NCI-H524 (cell line): Measurements from ENCODE around the gene SSR2.
"Not testable (repeated sequence)": the region's sequence is repeated elsewhere in the genome, so short reads cannot be mapped to it uniquely, and the experiment has no call there.

Experiments
- DNase-seq, 2 experiments: peaks; one replicate each; lab custom pipeline; 2025; lab: John Stamatoyannopoulos, UW

SSR2 gene

DNA sequence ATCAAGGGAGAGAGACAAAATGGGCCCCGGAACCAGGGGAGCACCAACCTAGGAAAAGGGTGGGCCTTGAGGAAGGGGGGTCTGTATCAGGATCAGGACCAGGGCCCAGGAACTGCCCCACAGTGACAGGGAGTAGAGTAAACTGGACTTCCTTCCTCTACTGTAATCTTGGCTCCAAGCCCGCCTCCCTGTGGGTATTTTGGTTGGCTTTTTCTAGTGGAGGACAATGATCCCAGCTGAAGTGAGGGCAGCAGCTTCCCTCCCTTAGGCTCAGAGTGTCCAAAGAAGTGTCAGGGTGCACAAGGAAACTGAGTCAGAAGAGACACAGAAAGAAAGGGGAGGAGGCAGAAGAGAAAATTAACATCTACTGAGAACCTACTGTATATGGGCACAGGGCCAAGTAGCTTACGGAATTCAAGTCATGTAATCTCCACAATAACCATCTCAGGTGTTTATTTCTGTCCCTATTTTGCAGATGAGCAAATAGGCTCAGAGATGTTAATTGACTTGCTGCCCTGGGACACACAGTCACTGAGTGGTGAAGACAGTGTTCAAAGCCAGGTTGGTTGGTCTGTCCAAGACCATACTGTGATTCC lies 28.0 kb upstream of the SSR2 start:
- no peak for DNase-seq

DNA sequence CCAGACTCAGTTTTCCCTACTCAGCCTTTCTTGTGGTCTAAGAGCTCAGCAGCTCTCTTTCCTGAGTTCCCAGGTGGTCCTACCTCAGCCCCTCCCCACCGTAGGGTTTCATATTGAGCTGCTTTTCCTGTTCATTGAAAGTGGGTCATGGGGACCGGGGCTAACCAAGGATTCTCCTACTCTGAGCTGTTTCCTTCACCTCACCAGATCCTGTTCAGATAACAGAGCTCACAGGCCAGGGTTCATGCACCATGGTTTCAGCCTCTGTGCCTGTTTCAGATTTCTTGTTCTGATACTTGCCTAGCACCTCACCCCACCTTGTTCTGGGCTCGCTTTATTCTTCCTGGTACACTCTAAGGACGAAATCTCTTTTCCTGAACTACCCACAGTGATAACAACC lies 24.3 kb upstream of the SSR2 start:
- no peak for DNase-seq

GRCh38 chr1:156042828-156043227 lies 22.1 kb upstream of the SSR2 start:
- DNase-seq, result no peak

GRCh38 chr1:156034991-156035390 lies 14.2 kb upstream of the SSR2 start:
- DNase-seq, result not testable (repeated sequence)

GRCh38 chr1:156033011-156033410 lies 12.3 kb upstream of the SSR2 start:
- no peak for DNase-seq

- no peak for DNase-seq
Observed at GRCh38 chr1:156026588-156026987, 5.8 kb upstream of the SSR2 start.

- peak; percentile 38 to 56 for DNase-seq
Observed at GRCh38 chr1:156025876-156026275, 5.1 kb upstream of the SSR2 start.

DNA sequence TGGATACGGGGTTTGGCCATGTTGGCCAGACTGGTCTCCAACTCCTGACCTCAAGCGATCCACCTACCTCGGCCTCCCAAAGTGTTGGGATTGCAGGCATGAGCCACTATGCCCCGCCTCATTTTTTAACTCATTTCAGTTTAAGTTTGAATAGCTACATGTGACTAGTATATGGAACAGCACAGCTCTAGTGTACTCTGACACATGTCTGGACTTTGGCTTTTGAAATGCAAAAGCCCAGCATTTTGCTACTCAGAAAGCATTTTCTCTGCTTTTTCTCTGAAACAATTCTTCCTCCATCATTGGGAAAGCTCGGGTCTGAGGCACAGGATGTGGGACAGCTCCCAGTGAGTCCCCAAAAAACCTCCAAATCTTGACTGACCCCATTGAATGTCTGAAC lies 4.0 kb upstream of the SSR2 start:
- DNase-seq, result no peak

- DNase-seq, result no peak
Observed at GRCh38 chr1:156021954-156022353, 1.2 kb upstream of the SSR2 start.

DNA sequence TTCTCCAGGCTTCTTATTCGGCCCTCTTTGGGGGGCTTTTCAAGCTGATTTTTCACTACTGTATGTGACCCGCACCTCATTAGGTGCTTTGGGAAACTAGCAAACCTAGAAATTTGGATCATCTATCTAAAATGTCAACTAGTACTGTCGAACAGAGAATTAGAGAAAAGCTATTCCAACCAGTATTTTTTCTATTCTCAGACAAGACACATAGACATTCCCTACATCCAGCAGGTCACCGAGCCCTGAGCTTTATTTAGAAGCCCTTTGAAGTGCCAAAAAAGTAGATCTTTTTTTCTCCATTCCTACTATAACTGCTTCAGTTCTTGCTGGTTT lies 310 bp upstream of the SSR2 start:
- no peak for DNase-seq

DNA sequence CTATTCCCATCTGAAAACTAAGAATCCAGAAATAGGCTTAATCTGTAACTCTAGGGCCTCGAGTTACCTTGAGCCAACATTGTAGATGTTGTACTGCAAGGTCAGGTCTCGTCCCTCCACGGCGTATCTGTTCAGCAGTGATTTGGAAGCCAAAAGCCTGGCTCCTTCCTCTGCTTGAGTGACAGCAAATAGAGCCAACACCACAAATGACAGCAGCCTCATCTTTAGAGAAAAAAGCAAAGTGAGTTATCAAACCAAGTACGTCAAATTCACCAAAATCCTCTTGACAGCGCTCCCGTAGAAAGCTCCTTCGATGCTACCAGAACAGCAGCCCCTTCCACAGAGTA lies 832 bp downstream of the SSR2 start:
- DNase-seq, result no peak

DNA sequence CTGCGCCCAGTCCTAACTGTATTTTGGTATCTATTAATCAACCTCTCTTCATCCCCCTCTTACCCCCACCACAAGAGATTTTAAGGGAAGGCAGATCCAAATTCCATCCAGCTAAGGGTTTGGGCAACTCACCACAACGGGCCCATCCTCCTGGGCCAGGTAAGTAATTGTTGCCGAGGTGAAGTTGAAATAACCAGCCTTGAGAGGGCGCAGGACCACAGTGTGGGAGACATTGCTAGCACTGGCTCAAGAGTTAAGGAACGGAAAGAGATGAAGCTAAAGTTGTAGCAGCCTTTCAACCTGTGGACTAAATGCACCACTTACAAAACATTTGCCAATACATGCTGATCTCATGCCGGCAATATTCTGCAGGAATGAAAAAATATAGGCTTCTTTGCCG lies 5.9 kb downstream of the SSR2 start:
- DNase-seq, result no peak

DNA sequence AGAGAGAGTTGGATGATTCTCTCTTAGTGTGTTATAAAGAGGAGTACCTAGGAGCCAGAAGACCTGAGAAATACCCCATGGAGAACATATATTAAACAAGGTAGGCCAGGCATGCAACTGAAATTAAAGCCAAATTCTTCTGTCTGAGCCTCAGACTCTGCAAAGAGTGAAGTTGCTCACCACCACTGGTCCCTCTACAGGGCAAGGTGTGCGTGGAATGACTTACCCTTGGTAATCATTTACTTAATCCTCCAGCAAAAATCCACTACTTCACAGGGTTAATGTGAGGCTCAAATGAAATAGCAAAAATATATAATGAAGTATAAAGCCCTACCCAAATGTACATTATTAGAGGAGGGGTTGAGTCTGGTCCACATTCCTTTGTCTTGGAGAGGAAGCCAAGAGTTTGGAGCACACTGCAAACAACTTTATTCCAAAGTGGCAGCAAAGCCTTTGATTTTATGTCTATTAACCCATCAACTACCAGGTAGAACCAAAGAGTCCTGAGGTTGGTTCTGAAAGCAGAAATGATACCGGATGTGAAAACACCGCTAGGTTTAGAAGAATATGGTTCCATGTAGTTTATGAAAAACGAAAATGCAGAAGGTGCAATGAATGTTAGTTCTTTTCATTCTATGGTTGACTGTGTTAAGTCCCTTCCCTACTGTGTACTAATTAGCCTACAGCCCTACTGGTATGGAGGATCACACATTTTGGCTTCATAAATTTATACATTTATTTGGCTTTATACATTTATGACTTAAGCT lies 8.5 kb downstream of the SSR2 start:
- no peak for DNase-seq

GRCh38 chr1:156009404-156009803 lies 11.3 kb downstream of the SSR2 start:
- no peak for DNase-seq

GRCh38 chr1:156006666-156007376 lies 13.9 kb downstream of the SSR2 start:
- DNase-seq, result no peak

GRCh38 chr1:156004843-156005584 lies 15.7 kb downstream of the SSR2 start:
- DNase-seq, result no peak

DNA sequence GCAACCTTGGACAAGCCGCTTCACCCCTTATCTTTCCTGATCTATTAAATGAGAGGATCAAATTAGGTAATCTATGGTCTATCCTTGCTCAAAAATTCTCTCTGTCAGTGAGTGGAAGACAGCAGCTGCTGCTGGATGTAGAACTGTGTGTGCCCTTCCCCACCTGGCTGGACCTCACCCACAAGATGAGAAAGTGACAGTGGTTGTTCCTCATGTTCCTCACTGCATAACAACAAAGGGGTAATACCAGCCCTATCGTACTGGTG lies 16.9 kb downstream of the SSR2 start:
- DNase-seq, result no peak

DNA sequence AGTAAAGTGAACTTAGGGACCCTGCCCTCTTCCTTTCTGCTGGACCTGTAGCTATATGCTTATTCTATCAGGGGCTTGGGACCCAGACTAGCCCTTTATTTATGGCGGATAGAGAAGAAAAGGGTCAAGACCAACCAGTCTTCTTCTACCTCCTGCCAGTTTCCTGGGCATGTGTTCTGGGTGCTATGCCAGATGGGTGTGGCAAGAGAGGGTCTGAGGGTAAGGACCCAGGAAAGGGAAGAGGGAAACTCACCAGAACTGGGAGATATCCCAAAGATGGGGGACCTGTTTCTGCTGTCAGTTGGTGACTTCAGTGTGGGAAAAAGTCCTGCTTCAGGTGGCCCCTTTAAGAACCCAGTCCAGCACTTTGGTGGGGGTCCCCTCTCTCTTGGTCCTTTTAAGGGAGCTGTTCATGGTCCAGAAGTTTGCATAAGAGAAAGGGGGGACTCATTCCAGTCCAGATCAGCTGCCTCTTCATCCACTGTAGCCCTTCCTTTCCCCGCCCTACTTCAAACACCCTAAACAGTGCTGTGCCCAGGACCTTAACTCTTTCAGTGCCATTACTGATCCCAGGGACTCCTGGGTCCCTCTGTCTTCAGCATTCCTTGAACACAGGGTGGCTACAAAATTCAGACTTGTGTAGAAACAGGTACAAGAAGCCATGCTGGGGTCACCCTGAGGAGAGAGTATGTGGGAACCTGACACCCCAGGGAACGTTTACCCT lies 18.4 kb downstream of the SSR2 start:
- DNase-seq, result no peak

GRCh38 chr1:156001662-156002171 lies 19.0 kb downstream of the SSR2 start:
- DNase-seq, result no peak

DNA sequence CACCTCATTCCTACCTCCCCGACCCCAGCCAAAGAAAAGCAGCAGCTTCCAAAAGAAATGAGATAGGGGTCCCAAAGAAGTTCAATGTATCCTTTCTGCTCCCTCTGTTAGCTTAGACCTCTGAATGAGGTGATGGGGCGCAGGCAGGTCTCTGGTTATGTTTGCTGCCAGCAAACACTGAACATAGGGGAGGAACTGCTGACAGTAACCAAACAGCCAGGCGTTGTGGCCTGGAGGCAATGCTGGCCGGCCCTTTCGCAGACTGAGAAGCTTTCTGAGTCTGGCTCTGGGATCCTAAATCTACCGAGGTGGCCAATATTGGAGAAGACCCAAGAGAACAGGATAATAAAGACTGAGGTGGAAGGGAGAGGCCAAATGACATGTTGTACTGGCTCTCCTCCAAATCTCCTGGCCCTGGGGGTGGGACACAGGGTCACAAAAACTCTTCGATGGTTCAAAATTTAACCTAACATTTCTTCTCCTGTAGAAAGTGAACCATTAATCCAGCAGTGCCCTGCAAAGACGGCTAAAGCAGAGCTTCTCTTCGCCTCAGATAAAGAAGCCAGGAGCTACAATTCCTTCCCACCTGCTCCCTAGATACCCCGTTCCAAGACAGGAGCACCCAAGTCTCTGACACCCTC lies 19.6 kb downstream of the SSR2 start:
- no peak for DNase-seq

- DNase-seq, result no peak
Observed at GRCh38 chr1:155999964-156000363, 20.8 kb downstream of the SSR2 start.

GRCh38 chr1:155996166-155996565 lies 24.6 kb downstream of the SSR2 start:
- DNase-seq, result no peak
